Activated T-cell treated with anti-CD3 and anti-CD28 coated beads for 4 hours (primary cell): ENCODE measurements around the gene NUP37.
"Not testable (repeated sequence)": the region's sequence is repeated elsewhere in the genome, so short reads cannot be mapped to it uniquely, and the experiment has no call there.

ENCODE experiments used
- DNase-seq: peaks from one replicate; pipeline ENCODE4 v3.0.0-alpha.2; 2020

NUP37 gene

DNA sequence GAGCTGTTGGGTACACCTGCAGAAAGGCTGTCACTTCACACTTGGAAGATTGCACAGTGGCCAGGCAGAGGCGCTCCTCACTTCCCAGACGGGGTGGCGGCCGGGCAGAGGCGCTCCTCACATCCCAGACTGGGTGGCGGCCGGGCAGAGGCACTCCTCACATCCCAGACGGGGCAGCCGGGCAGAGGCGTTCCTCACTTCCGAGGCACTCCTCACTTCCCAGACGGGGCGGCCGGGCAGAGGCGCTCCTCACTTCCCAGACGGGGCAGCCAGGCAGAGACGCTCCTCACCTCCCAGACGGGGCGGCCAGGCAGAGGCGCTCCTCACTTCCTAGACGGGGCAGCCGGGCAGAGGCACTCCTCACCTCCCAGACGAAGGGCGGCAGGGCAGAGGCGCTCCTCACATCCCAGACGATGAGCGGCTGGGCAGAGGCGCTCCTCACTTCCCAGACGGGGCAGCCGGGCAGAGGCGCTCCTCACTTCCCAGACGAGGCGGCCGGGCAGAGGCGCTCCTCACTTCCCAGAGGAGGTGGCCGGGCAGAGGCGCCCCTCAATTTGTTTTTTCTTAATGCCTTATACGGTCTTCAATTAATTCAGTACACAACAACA lies 30.6 kb downstream of the NUP37 start:
- not testable (repeated sequence) for DNase-seq

DNA sequence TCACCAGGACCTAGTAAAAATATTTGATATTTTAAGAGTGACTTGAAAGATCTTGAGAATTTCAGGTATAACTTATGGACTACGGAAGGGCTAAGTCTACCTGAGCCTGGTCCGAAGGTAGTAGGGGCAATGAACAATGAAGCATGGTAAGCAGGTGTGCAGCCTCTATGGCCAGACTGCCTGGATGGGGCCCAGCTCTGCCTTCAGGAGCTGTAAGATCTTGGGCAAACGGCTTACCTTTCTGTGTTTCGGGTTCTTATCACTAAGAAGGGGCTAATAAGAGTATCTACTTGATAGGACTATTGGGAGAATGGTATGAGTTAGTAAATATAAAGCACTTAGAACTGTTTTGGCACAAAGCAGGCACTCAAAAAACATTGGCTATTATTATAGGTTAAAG lies 39.1 kb downstream of the NUP37 start:
- no peak for DNase-seq

DNA sequence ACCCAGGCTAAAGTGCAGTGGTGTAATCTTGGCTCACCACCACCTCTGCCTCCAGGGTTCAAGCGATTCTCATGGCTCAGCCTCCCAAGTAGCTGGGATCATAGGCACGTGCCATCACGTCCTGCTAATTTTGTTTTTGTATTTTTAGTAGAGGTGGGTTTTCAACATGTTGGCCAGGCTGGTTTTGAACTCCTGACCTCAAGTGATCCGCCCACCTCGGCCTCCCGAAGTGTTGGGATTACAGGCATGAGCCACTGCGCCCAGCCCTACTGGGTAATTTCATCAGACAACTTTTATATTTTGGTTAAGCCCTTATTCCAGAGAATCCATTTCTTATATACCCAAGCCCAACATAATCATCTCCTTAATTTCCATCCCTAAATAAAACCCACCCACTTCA lies 47.8 kb downstream of the NUP37 start:
- DNase-seq: not testable (repeated sequence)

DNA sequence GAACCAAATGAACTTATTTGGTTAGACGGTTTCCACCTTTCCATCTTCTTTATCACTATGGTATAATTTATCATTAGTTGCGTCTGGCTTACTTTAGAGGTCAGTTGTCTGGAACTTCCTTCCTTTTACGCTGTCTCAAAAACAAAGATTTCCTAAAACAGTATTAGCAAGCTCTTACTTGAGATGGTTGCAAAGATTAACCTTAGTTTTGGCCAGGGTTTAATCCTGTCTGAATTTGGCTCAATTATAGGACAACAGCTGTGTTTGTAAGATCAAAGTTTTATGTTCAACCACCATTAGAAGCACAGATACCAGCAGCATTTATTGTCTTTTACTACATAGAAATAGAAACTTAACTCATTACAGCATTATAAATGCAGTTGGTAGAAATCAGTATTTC lies 50.2 kb downstream of the NUP37 start:
- no peak for DNase-seq

DNA sequence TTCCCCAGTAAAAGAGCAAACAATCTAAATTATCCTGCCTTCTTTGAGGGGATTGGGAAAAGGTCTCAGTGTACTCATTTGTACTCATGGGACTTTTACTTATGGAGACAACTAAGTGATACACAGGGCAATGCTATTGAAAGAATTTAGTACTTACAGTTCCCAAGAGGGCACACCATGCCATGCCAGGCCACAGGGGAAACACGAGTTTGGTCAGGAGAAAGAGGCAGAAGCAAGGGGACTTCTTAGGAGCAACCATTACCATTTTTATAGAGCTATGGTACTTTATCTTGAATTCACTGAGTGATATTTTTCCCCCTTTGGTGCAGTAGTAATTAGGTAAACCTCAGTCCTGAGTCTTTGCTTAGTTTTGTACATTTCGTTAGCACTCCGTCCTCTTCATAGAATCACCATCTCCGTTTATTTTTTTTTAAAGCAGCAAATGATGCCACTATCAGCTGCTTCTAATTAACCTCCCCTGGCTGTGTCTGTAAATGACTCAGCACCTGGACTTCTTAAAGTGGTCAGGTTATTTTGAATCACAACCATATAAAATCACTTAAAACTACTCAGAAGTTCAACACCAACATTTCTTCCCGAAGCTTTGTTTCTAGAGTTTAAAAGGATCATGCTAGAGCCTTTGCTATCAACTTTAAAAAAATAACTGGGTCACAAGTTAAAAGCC lies 52.2 kb downstream of the NUP37 start:
- no peak for DNase-seq

DNA sequence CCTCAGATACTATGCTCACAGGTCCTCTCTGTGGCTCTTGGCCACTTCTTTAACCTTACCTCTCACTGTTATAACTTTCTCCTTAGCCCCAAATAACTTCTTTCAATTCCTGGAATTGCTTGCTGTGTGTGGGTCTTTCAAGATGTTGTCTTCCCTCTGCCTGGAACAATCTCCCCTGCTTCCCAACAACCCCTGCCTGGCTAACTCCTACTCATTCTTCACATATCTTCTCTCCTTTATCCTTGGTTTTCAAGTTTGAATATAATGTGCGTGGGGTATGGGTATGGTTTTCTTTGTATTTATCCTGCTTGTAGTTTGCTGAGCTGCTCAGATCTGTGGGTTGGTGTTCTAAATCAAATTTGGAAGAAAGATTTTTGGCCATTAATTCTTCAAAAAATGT lies 55.4 kb downstream of the NUP37 start:
- no peak for DNase-seq

DNA sequence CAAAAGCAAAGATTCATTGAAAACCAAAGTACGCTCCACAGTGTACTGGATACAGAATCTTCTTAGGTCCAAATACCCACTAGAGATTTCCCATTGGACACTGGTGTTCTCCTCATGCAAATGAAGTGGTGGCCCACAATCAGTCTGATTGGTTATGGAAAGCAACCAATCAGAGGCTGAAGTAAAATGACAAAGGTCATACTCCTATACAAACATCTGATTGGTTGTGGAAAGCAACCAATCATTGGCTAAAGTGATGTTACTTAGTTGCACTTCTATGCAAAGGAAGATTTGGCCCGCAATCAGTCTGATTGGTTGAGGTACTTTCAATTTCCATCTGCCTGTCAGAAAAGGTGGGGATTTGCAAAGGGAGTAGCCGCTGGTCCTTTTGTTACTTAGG lies 56.8 kb downstream of the NUP37 start:
- no peak for DNase-seq

DNA sequence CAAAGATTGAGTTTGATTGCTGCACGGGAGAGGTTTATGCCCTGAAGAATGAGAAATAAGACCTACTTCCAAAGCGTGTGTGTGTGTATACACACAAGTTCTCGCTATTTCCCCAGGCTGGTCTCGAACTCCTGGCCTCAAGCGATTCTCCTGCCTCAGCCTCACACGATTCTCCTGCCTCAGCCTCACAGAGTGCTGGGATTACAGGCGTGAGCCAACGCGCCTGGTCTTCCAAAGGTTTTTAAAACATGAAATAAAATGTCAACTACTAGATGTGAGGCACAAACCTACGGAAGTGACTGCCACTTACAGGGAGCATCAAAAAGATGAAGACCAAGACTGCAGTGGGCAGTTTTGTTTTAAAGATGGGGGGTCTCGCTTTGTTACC lies 57.5 kb downstream of the NUP37 start:
- DNase-seq: no peak

DNA sequence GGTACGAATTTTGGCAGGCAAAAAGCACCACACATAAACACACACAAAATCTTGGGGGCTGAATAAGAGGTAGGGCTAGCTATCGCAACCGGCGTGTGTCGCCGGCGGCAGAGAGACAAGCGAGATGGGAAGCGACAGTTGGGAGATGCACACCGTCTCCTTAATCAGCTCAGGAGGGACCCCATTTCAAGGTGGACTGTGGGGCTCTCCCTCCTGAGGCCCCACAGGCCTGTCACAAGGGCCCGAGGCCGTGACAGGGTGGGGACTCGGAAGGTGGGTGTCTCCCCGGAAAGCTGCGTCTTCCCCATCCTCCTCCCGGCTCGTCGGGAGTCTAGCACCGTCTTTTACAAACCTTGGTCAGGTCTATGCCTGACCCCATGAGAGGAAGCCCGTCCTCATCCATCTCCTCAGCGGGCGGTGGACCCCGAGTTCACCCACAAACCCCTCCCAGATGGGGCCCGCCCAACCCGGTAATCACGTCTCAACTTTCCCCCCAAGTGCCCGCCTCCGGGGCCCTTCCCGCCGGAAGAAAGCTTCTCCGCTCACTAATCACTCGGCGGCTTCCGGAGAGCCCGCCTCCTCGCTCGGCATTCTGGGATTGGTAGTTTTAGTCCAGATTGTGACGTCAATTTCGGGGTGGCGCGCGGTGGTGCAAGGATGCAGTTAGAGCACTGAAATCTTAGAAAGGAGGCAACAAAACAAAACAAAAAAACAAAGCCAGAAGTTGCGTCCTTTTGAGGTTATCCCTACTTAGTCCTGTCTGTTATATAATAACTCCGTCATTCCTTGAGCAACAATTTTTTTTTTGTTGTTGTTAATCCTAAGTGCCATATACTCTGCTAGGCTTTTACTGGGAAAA lies 58.1 kb downstream of the NUP37 start, which contains the start of gene WASHC3:
Gene WASHC3 (minus strand): TSS at position 432 of the 859 bp plus-strand sequence. CDS start 29 bp downstream, at position 403.
- DNase-seq: peak; percentile 91

DNA sequence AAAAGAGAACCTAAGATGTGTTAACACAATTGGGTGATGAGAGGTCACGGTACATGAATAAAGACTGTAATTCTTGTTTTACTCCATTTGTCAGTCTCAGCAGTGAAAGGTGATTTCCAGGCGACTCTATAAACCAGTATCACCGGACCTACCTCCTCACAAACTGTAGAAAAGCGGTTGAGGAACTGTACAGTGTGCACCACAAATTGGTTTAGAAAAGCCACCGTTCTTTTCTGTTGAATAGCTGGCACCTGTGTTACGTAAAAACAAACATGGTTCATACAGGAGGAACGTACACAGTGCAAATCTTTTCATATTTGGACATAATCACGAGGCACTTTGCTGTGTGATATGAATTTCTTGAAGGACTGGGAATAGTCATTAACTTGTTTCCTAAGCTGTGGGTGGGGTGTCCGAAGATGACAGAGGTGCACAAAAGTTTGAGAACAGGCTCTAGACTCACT lies 58.8 kb downstream of the NUP37 start:
- no peak for DNase-seq

DNA sequence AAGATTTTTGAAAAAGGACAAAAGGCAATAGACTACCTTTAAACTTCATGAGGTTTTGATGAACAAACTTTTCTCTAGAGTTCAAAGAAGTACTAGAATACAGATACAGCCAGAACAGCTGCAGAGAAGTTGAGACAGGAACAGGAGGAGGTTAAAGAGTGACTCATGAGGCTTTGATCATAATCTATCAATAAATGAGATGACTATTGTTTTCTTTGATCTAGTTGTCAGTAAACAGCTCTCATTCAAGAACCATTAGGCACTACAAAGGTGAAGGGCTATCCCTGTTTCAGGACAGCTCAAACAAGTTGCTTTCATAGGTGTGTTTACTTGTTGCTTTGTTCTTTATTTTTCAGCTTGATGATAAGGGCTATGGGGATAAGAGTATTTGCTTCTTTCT lies 60.6 kb downstream of the NUP37 start:
- DNase-seq: no peak

DNA sequence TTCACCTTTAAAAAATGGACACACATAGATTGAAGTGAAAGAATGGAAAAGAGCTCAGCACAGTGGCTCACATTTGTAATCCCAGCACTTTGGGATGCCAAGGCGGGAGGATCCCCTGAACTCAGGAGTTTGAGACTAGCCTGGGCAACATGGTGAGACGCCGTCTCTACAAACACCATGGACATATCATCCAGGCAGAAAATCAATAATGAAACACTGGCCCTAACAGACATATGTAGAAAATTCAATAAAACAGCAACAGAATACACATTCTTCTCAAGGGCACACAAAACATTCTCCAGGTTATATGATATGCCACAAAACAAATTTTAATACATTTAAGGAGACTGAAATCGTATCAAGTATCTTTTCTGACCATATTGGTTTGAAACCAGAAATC lies 65.6 kb downstream of the NUP37 start:
- DNase-seq: no peak

DNA sequence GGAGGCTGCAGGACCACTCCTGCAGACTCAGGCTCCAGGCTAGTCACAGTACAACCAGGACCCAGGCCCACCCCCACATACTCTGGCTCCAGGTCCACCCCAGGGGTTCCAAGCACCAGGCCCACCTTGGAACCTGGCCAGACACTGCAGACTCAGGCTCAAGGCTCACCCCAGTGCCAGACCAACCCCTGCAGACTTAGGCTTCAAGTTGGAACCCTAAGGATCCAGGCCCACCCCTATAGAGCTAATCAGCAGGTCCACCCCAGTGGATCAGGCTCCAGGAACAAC lies 66.9 kb downstream of the NUP37 start:
- no peak for DNase-seq

DNA sequence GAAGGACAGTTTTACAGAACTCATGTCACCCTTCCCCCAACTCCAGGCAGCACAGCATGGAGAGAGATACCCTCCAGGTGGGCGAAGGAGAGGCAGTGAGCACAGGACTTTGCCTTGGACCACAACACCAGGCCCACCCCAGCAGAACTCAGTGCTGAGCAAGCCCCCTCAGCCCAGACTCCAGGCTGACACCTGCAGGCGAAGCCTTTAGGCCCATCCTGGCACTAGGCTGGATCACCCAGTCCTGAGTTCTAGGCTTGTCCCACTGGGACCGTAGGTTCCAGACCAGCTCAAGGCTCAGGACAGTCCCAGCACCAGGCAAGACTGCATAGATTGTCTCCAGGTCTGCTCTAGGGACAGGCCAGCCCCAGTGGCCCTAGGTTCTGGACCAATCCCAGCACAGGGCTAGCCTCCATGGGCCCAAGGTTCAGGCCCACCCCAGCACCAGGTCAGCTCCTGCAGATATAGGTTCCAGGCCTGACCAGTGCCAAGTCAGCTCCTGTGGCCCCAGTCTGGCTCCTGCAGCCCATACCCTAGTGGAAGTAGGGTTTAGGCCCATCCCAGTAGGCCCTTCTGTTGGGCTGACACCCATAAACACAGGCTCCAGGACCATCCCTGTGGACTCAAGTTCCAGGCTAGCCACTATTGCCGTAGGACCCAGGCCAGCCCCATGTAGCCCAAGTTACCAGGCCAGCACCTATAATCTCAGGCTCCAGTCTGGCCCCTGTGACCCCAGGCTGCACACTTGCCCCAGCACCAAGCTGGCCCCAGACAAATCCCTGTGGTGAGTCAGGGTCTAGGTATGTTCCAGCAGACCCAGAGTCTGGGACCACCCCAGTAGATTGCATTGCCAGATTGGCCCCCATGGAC lies 67.5 kb downstream of the NUP37 start:
- DNase-seq: no peak

DNA sequence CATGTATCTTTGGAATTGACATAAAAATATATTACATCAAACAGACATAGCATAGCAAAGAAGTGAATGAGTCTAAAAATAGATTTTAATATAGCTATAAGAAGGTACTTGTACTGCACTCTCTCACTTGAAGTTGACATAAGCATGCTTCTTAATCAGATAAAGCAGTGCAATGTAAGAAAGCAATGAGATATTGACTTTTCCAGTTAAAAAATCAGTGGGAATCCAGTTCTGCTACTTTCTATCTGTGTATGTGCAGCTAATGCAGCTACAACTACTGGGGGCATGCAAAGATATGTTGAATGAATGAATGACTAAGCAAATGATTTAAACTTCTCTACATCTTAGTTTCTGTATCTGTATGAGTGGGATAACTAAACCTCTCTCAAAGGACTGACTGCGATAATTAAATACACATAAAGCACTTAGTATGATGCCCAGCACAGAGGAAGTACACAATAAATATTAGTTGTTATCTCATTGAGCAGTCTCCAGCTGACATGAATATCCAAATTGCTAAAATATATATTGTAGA lies 68.4 kb downstream of the NUP37 start:
- no peak for DNase-seq

DNA sequence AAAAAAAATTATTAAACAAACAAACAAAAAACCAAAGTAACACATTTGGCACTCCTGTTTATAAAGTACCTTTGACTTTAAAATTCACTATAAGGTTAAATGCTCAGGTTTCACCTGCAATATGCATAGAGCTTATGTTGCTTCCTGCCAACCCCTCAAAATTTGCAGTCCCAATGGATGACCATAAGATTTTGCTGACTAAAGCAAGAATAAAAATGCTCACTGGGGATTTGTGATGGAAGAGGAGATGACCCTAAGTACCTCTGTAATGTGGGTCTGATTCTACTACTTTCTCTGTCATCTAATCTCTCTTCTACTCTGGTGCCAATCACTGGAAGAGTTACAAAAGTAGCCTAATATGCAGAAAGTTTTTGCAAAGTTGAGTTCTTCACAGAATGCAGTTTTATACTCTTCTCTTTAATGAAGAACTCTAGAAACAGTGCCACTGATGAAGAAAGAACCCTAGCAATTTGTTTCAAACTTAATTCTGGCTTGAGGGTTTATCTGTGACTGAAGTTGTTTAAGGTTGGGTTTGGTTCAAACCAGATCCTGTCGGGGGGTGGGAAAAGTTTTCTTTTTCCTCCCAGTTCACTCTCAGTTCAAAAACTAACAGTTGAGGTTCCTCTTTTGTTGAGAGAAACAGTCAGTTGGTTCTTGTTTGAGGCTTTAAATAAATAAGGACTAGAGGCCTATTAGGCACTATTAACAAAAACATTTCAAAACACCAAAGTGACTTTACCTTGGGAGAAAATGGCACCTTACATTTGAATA lies 69.1 kb downstream of the NUP37 start:
- no peak for DNase-seq

DNA sequence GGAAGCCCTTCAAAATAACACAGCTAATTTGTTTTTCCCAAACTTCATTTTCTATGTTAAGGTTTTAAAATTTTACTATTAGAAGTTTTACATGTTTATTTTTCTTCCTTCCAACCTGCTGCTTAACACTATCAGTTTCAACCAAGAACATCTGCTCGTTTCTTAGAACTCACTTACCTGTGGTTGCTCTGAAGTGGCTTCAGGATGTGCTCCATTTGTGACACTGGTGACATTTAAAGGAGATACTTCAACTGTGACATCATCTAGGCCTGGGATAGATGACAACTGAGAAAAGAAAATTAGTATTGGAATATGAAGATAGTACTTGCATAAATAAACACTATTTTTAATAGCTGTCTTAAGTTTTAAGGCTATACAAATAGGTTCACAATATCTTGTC lies 76.0 kb downstream of the NUP37 start:
- no peak for DNase-seq

DNA sequence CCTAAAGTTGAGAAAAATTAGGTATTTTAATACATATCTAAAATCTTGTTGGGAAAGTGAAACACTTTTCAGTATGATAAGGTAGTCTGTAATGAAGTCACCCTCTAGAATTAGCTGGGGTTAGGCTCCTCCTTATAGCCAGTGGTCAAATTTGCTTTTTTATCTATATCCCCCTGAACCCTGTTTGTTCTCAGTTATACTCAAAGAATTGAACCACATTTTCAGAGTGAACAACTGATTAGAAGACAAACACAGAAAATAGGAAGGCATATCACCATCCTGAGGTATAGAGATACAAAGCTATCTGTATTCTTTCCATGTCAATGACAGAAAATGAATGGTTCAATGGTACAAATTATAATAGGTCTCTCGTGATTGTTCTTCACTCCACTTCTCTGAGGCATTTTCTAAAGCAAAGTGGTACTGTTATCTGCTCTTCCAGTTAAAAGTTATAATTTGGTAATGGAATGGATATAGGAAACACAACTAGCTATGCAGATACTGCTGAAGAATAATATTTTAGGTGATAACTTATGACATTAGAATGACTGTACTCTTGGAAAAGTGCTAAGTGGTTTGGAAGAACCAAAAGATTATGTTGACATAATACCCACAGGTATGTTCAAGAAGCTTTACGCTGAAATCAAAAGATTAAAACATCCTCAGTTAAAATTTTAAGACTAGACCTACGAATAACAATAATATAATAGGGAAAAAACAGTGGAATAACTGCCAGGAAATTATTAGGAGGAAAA lies 85.7 kb downstream of the NUP37 start:
- DNase-seq: no peak

DNA sequence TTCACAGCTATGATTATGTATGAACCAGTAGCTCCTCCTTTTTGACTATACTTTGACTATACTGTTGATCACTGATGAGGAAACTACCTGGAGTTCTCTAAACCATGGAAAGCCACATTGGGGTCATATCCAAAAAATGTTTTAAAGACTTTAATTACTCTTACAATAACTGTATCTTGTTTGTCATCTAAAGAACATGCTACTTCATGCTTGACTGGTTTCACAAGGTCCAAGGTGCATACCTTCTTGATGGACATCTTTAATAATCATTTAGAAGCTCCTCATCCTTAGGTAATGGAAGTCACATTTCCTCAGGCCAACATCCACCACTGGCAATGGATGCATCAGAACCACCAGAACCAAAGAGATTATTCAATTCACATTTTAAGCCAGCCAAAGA lies 88.1 kb downstream of the NUP37 start:
- no peak for DNase-seq

DNA sequence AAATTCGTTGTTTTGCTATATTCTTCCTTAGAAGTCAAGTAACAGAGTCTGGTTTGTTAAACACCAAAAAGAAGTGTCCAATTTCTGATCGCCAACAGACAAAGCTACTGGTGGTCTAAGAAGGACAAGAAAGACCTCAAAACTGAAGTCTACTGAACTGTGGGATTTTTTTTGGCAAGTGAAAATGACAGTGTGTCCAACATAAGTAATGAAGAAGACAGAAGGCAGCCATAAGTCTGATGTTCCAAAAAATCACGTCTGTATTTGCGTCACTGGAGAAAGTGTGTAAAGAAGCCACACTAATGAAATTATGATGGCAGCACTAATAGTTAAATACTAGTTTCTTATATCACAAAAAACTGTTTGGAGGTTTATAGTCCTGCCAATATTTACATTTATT lies 90.8 kb downstream of the NUP37 start:
- DNase-seq: no peak

DNA sequence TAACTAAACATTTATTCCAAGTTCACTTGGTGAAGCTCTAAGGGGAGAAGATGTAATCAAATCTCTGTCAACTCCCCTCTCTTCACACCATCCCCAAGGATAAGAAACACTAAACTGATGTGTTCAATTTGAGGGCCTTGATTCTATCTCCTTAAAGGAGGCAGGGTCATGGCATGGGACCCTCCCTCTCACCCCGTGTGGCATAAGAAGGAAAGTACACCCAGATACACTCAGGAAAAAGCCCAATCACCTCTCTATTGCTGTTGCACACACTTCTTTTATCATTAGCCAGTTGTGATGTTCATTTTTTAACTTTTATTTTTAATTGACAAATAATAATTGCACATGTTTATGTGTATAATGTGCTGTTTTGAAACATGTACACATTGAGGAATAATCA lies 93.2 kb downstream of the NUP37 start:
- DNase-seq: no peak
